C4-2B (cell line): Measurements from ENCODE around the gene KERA.

Source experiments
- H3K27ac ChIP-seq: fragments of 450-650 bp; 2 replicates; pipeline ENCODE4 v1.5.1; 2017
- CTCF ChIP-seq: fragments of 450-650 bp; conservative IDR thresholded peaks from 2 replicates; pipeline ENCODE4 v1.5.1; 2017; ENCODE audit warnings: mild to moderate bottlenecking
- ZFX ChIP-seq: fragments of 450-650 bp; IDR thresholded peaks from 2 replicates; pipeline ENCODE4 v1.6.1; 2017

The KERA gene

GRCh38 chr12:91055976-91056375 lies 1.8 kb downstream of the KERA start:
- no peak overlapping the region for H3K27ac ChIP-seq
- no peak for TF ChIP-seq ZFX
- TF ChIP-seq CTCF: no peak

DNA sequence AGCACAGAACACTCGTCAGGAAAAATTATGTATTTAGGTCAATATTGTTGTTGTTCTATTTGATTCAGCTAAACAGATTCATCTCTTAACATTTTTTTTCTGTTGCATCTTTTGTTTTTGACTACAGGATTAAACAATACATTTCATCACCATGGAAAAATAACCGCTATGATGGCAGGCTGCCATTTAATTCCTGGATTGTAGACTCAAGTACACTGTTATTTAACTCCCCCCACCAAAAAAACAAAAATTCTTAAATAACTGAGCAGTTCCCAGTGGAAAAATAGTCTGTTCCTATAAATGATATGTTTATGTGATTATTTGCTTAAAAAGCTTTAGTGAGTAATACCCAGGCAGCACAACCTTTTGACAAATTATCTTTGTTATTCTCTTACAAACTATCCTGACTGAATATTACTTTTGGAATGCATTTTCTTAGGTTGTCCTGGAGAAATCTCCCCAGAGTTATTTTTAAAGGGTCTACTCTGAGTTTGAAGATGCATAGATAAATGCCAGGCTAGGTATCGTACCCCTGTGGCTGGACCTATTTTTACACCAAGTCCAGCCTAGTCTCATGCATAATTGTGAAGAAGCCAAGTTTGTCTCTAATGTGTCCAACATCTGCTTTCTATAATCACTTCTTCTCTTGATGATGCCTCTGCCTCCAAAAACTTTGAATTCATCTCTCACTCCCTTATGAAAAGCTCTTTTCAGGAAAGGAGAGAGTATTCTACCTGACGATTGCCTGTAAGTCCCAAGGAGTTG lies 3.7 kb downstream of the KERA start:
- H3K27ac ChIP-seq: no peak overlapping the region
- TF ChIP-seq CTCF: no peak
- no peak for TF ChIP-seq ZFX

- no peak for TF ChIP-seq ZFX
- TF ChIP-seq CTCF: no peak
- no peak overlapping the region for H3K27ac ChIP-seq
Observed at GRCh38 chr12:91052026-91052425, 5.8 kb downstream of the KERA start.

DNA sequence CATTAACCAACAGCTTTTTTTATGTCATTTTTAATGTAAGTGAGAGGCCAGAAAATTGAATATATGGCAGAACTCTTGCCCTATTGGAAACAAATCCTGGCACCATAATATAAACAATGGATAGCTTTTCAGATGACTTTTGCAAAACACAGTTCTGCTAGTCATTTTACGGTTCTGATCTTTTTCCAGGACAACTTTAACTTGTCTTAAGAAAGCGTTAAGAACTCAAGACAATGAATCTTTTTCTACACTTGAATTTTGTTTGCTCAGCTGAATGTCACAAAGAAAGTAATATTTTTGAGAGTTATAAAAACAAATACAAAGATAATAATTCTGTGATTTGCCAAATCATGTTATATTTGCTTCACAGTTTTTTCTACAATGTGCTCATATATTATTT lies 13.2 kb downstream of the KERA start:
- TF ChIP-seq ZFX (no peak), CTCF (no peak)
- no peak overlapping the region for H3K27ac ChIP-seq

DNA sequence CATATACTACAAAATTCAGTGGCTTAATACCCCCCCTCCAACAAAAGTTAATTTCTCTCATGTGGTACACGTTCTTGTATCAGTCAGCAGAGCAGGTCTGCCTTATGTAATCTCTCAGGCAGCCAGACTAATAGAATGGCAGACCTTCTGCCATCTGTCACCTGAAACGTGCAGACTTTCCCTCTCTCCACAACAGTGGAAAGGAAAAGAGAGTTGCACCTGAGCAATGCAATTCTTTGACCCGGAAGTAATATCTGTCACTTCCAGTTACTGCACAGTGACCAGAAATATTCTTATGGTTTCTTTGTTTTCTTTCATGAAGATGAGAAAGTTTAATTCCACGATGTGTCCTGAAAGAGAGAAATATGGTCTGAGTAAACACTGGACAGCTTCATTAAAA lies 14.4 kb downstream of the KERA start:
- H3K27ac ChIP-seq: no peak overlapping the region
- TF ChIP-seq ZFX (no peak), CTCF (no peak)

GRCh38 chr12:91040096-91040755 lies 17.6 kb downstream of the KERA start:
- H3K27ac ChIP-seq: no peak overlapping the region
- TF ChIP-seq ZFX: no peak
- TF ChIP-seq CTCF: no peak

DNA sequence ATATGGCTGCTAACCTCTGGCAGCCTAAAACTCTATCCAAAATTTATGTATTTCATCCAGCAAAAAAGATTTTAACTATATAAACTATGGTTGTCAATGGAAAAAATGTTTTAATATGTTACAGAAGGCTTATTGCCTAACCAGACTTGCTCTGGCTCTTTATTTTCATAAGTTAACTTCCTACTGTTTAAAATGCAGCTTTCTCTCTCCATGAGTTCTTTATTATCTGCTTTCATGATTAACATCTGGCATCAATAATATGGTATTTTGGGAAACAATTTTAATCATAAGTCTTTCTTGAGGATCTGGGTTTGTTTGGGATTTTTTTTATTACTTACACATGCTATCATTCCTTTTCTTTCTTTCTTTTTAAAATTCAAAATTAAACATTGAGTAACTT lies 20.5 kb downstream of the KERA start:
- TF ChIP-seq CTCF: no peak
- TF ChIP-seq ZFX: no peak

More for the DNA sequence above, 20.5 kb downstream of the KERA start:
- no peak overlapping the region for H3K27ac ChIP-seq
